Left lung (tissue), 10 donors: ENCODE results near the gene TDP2. TPM values are rescaled to one million over a fixed set of nuclear protein-coding genes. Genes with fewer than 3 reads are reported as not detected.
"Not testable (repeated sequence)": the region's sequence is repeated elsewhere in the genome, so short reads cannot be mapped to it uniquely, and the experiment has no call there.

Experiments
- ATAC-seq: fragments of 200-7000 bp; cut with Tn5 transposase; one replicate; pipeline ENCODE4 v1.9.1; 2020; ENCODE audit warnings: moderate library complexity
- DNase-seq, 4 donors: peaks; one replicate each; pipeline ENCODE4 v3.0.0-alpha.2; 2013 to 2020
- H3K27ac ChIP-seq, 2 donors: fragments of 200-600 bp; sonication (generic) in 1 of 2; one replicate each; pipeline versions ENCODE4 v1.5.0 to v1.8.0; 2020 to 2021
- H3K27me3 ChIP-seq, 2 donors: fragments of 200-600 bp; sonication (generic) in 1 of 2; one replicate each; pipeline versions ENCODE4 v1.5.0 to v1.8.0; 2020 to 2021
- H3K36me3 ChIP-seq, 2 donors: fragments of 200-600 bp; sonication (generic) in 1 of 2; one replicate each; pipeline versions ENCODE4 v1.5.0 to v1.8.0; 2020 to 2021
- H3K4me1 ChIP-seq, 2 donors: fragments of 200-600 bp; one replicate each; pipeline ENCODE4 v1.8.0; 2021
- H3K4me3 ChIP-seq, 2 donors: fragments of 200-600 bp; sonication (generic) in 1 of 2; one replicate each; pipeline versions ENCODE4 v1.5.0 to v1.8.0; 2020 to 2021; ENCODE audit warnings: mild to moderate bottlenecking in 1 of 2
- H3K9me3 ChIP-seq, 2 donors: fragments of 200-600 bp; sonication (generic) in 1 of 2; one replicate each; pipeline versions ENCODE4 v1.5.0 to v1.8.0; 2020 to 2021
- intact Hi-C, 2 donors: fragments of 100-400 bp; cut with DNase I; formaldehyde crosslinking; loops; one replicate each; pipeline versions ENCODE4 v1.11.2 to v1.14.2; 2022
- polyA plus RNA-seq, 6 donors: library from polyadenylated mRNA; unstranded; fragments of 120-200 nt; gene quantifications; one replicate each; pipeline ENCODE4 v1.2.1, GENCODE V29; 2013; ENCODE audit not compliant: insufficient read length in 6 of 6
- total RNA-seq, 2 donors: library from RNA; stranded (reverse); fragmentation: NEBNext Ultra II Directional; extraction: Animal tissue kit (Norgen Biotek cat#: 25700); gene quantifications; one replicate each; pipeline ENCODE4 v1.2.1, GENCODE V29; 2021
- TF ChIP-seq, protein P1 (sequence below), 2 donors: fragments of 200-600 bp; sonication (generic) in 1 of 2; IDR thresholded peaks; one replicate each; pipeline versions ENCODE4 v1.5.0 to v1.8.0; 2021; ENCODE audit warnings: antibody characterized with exemption in 2 of 2
- donor health status: DM: no; HTN: yes; CAD: no.
- donor health status: DM: no; HTN: no; CAD: no.

The TDP2 gene
- total and polyA plus RNA-seq, 8 donors: 33.9 to 60.1 (median 47.6) TPM

DNA sequence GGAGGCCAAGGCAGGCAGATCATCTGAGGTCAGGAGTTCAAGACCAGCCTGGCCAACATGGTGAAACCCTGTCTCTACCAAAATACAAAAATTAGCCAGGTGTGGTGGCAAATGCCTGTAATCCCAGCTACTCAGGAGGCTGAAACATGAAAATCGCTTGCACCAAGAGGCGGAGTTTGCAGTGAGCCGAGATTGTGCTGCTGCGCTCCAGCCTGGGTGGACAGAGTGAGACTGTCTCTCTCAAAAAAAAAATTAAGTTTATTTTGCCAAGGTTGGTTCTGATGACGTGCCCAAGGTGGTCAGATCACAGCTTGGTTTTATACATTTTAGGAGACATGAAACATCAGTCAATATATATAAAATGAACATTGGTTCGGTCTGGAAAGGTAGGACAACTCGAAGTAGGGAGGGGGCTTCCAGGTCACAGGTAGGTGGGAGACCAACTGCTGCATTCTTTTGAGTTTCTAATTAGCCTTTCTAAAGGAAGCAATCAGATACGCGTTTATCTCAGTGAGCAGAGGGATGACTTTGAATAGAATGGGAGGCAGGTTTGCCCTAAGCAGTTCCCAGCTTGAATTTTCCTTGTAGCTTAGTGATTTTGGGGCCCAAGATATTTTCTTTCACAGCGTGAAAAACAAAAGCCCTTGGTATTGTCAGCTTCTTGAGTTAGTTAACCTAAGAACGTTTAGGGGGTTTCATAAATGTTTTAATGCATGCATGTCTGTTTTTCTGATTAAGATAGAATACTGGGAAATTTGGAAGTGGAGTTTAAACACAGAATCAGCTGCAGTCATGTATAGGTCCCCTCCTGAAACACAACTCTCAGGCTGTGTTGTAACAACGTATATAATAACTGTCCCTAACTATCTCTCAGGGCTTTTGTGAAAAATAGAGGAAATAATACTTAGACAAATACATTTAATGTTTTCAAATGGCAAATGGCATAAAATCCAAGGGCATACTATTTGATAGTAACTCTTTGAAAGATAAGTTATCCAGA, 16.9 kb upstream of the TDP2 start:
- no peak overlapping the region for H3K4me3 ChIP-seq
- TF ChIP-seq, protein P1, sequence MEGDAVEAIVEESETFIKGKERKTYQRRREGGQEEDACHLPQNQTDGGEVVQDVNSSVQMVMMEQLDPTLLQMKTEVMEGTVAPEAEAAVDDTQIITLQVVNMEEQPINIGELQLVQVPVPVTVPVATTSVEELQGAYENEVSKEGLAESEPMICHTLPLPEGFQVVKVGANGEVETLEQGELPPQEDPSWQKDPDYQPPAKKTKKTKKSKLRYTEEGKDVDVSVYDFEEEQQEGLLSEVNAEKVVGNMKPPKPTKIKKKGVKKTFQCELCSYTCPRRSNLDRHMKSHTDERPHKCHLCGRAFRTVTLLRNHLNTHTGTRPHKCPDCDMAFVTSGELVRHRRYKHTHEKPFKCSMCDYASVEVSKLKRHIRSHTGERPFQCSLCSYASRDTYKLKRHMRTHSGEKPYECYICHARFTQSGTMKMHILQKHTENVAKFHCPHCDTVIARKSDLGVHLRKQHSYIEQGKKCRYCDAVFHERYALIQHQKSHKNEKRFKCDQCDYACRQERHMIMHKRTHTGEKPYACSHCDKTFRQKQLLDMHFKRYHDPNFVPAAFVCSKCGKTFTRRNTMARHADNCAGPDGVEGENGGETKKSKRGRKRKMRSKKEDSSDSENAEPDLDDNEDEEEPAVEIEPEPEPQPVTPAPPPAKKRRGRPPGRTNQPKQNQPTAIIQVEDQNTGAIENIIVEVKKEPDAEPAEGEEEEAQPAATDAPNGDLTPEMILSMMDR (IDR thresholded peaks at IDR 0.05): no peak
- H3K36me3 ChIP-seq: no peaks in the 10 kb centered on the region
- intact Hi-C loops: no loop called here
- no peak overlapping the region for H3K27ac ChIP-seq
- no peaks in the 10 kb centered on the region for H3K9me3 ChIP-seq
- DNase-seq (no peak), ATAC-seq (no peak)
- peaks cover 0 to 6% of the 10 kb centered on the region in 2 donors for H3K4me1 ChIP-seq
- no peaks in the 10 kb centered on the region for H3K27me3 ChIP-seq

DNA sequence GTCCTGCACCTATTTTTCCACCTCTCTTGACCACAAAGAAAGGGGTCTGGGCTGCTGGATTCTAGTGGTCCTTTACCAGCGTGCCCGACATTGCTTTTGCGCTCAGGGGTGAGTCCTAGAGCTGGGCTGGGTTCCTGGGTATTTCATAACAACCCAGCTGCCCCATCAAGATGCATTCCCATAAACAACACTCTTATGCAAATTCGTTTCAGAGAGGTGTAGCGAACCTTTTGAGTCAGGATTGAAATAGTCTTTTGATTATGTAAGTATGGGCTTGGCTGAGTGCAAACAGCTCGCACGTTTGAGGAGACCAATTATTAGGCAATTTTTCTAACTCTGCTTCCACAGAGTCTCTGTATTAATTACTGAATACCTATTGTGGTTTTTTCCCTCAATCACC, 13.9 kb upstream of the TDP2 start:
- TF ChIP-seq, protein P1 (IDR thresholded peaks at IDR 0.05): no peak
- intact Hi-C loops: no loop called here
- Histone ChIP-seq H3K4me3 (no peak overlapping the region), H3K36me3 (no peaks in the 10 kb centered on the region), H3K9me3 (no peaks in the 10 kb centered on the region), H3K27ac (peak overlapping the region; percentile 18 to 29), H3K27me3 (no peaks in the 10 kb centered on the region), H3K4me1 (no peaks in the 10 kb centered on the region)
- ATAC-seq (peak; percentile 75), DNase-seq (no peak)

DNA sequence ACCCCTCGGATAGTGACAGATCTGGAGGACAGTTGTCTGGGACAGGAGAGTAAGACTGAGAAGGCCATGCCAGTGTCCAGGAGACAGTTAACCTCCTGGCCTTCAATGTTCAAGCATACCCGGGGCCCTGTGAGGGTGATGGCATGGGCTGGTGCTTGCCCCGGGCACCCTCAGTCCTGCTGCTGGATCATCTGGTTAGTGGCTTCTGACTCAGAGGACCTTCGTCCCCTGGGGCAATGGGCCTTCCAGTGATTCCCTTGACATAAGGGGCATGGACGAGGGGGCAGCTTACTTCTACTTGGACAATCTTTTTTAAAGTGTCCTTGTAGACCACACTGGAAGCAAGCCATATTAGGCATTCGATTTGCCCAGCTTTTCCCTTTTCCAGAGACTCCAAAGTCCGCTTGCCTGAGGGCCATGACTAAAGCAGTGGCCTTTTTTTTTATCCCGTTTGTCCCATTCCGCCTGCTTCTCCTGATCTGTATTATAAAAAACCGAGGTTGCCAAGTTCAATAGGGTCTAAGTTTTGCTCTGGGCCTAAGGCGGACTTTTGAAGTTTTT, 12.2 kb upstream of the TDP2 start:
- H3K27me3 ChIP-seq, H3K4me3 ChIP-seq, H3K9me3 ChIP-seq, H3K27ac ChIP-seq, H3K36me3 ChIP-seq, ATAC-seq, H3K4me1 ChIP-seq, DNase-seq, intact Hi-C loops: not testable (repeated sequence)

DNA sequence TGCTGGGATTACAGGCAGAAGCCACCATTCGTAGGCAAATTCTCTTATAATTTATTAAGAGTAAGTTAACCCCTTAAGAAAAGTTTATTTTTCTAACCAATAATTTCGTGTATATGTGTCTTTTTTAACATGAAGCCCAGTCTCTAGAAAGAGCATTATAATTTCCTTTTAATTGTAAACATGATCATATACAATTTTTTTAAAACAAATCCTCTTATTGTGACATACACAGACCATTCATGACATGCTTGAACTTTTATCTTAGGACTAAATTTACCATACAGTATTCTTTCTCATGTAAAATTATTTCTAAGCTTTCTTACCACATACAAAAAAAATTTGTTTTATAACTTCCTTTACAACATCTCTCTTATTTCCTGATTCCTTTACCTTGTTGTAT, 6.9 kb upstream of the TDP2 start:
- no peak for ATAC-seq
- intact Hi-C loops: no loop called here
- TF ChIP-seq, protein P1 (IDR thresholded peaks at IDR 0.05): no peak
- peaks cover under 1 to 3% of the 10 kb centered on the region in 2 donors for H3K4me1 ChIP-seq
- no peak for DNase-seq
- peaks cover 0 to 29% of the 10 kb centered on the region in 2 donors for H3K9me3 ChIP-seq
- no peaks in the 10 kb centered on the region for H3K36me3 ChIP-seq
- no peak overlapping the region for H3K4me3 ChIP-seq
- H3K27ac ChIP-seq: no peak overlapping the region
- no peaks in the 10 kb centered on the region for H3K27me3 ChIP-seq

DNA sequence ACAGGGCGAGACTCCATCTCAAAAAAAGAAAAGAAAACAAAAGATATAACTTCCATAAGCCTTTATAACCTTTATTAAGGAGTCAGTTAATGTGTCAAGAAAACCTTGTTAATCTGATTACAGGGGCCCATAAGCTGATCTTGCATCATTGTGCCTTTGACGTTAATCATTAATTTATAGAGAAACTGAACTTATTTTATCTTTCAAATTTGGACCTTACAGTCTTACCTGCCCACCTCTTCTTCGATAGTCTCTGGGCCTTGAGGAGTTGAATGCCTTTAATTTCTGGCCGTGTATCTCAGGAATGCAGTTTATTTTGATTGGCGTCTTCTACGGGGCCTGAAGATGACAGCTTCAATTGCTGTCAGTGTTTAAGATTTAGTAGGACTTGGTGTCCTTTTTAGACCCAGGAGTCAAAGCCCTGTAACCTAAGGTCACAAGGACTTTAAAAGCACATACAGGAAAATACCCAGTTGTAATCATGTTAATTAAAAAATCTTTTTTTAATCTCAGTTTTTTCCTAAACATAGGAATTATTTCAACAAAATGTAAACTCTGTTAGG, 6.0 kb upstream of the TDP2 start:
- Histone ChIP-seq H3K9me3 (peaks cover 0 to 29% of the 10 kb centered on the region in 2 donors), H3K27me3 (no peaks in the 10 kb centered on the region), H3K4me1 (peaks cover 6 to 12% of the 10 kb centered on the region in 2 donors), H3K4me3 (no peak overlapping the region), H3K27ac (no peak overlapping the region), H3K36me3 (no peaks in the 10 kb centered on the region)
- ATAC-seq (no peak), DNase-seq (no peak)
- TF ChIP-seq, protein P1 (IDR thresholded peaks at IDR 0.05): no peak
- intact Hi-C loops: no loop called here

DNA sequence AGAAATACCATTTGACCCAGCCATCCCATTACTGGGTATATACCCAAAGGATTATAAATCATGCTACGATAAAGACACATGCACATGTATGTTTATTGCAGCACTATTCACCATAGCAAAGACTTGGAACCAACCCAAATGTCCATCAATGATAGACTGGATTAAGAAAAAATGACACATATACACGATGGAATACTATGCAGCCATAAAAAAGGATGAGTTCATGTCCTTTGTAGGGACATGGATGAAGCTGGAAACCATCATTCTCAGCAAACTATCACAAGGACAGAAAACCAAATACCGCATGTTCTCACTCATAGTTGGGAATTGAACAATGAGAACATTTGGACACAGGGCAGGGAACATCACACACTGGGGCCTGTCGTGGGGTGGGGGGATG, 4.4 kb upstream of the TDP2 start:
- ATAC-seq, H3K36me3 ChIP-seq, H3K27ac ChIP-seq, DNase-seq, H3K27me3 ChIP-seq, intact Hi-C loops, H3K4me3 ChIP-seq: not testable (repeated sequence)
- Histone ChIP-seq H3K9me3 (peaks cover 0 to 29% of the 10 kb centered on the region in 2 donors), H3K4me1 (peaks cover 6 to 15% of the 10 kb centered on the region in 2 donors)

DNA sequence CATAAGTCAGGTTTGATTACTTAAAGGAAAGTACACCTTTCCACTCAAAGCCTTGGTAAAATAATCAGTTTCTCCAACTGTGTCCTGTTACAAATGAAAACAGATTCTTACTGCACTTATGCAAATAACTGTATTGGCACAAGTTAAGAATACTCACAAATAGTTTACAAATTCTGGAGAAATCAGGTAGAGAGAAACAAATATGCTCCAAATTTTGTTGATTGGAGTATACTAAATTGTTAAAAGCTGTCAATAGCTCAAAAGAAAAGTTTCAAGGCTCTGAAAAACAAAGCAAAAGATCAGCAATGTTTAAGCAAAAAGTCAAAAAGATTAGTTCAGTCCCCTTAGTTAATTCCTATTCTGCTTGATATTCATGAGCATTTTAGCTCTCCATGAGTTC, 3.8 kb upstream of the TDP2 start:
- H3K27ac ChIP-seq, ATAC-seq, H3K36me3 ChIP-seq, H3K4me3 ChIP-seq, intact Hi-C loops, DNase-seq, H3K27me3 ChIP-seq: not testable (repeated sequence)
- H3K4me1 ChIP-seq: peaks cover 11 to 21% of the 10 kb centered on the region in 2 donors
- H3K9me3 ChIP-seq: peaks cover 0 to 29% of the 10 kb centered on the region in 2 donors
